ENCODE measurements around the gene FXYD3.

GRCh38 chr19:35104361-35104760 is 11.3 kb upstream of the FXYD3 start:
- TF ChIP-seq RAD21 (CRISPR knock-in tag; IDR thresholded peaks at IDR 0.05) (no peak), BCL6 (CRISPR knock-in tag; IDR thresholded peaks at IDR 0.05) (no peak), ZBTB2 (CRISPR knock-in tag; IDR thresholded peaks at IDR 0.05; ENCODE audit: low read depth) (no peak)
